Myocyte (in vitro differentiated cells): ENCODE measurements around the gene FGFBP1. TPM values are rescaled to one million over a fixed set of nuclear protein-coding genes. Genes with fewer than 3 reads are reported as not detected.
"Not testable (repeated sequence)": the region's sequence is repeated elsewhere in the genome, so short reads cannot be mapped to it uniquely, and the experiment has no call there.

ENCODE experiments used
- DNase-seq: peaks from one replicate; pipeline ENCODE4 v3.0.0-alpha.2; 2012; ENCODE audit warnings: low read depth
- total RNA-seq: library from RNA; depleted of rRNA; stranded (reverse); fragments of >200 nt; gene quantifications from 2 replicates; pipeline ENCODE4 v1.2.3, GENCODE V29; 2014

Gene FGFBP1
- total RNA-seq, 1 donor from 2014 or later = not detected

DNA sequence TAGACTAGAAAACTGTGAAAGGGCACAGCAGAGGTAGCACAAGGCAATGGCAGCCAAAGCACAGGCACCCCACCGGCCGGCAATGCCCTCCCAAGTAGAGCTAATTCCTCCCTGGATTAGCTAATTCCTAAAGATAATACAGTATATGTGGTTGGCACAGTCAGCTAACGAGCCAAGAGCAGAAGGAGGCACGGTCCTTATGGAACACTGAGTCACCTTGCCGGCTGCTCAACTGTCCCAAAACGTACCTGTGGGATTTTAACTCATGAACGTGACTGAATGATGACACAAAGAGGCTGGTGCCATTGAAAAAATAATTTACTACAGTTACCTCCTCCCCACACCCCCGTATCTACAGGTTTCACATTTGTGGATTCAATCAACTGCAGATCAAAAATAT is 9.1 kb upstream of the FGFBP1 start:
- no peak for DNase-seq

DNA sequence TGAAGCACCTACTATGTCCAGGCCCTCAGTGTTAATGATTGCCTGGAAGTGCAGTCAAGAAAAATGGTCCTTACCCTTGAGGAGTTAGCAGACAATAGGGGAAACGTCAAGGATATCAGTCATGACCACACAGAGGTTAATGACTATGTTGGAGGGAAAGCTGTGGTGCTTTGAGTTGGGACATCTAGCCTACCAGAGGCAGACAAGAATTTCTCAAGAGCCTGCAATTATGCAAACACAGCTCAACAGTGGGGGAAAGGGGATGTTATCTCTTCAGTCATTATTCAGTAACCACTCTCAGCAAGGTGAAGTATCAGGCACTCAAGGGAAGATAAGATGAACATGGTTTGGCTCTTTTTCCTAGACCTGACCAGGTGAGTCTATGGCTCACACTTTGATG is 7.0 kb upstream of the FGFBP1 start:
- no peak for DNase-seq

- DNase-seq = no peak
Observed at GRCh38 chr4:15944895-15945294, 6.4 kb upstream of the FGFBP1 start.

- DNase-seq = no peak
Observed at GRCh38 chr4:15942283-15942682, 3.7 kb upstream of the FGFBP1 start.

DNA sequence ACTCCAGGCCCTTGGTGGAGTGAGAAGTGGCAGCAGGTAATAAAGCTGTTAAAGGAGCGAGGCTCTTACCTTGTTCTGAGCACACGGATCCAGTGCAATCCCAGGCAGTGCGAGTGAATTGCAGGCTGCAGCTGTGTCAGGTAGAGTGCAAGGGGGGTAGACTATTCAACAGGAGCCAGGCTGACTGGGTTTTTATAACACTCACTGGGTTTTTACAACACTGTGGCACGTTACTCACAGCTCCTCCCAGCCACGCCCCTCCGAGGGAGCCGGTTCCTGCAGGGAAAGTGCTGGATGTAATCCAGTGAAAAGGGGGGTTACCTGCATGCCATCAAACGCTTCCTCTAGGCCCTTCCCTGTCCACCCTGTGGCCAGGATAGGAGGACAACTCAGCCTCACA is 358 bp downstream of the FGFBP1 start:
- DNase-seq = no peak

GRCh38 chr4:15936495-15936894 is 2.0 kb downstream of the FGFBP1 start:
- peak; percentile 49 for DNase-seq

- peak; percentile 24 for DNase-seq
Observed at GRCh38 chr4:15935504-15936402, 2.8 kb downstream of the FGFBP1 start.

DNA sequence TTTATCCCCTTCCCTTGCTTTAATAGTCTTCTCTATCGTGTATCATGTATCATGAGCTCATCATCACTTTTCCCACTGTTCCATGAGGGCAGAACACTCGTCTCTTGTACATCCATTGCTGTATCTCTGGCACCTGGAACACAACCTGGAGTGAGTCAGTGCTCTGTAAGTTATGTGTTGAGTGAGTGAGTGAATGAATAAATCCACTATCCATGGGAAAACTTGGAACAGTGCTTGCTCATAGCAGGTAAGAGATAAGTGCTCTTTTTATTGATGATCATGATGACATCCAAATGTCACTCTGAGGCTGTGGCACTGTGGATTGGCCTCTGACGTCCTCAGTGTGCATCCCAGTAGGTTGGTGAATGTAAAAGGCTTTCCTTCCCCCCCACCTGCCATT is 4.3 kb downstream of the FGFBP1 start:
- DNase-seq = no peak

- no peak for DNase-seq
Observed at GRCh38 chr4:15931451-15932210, 6.9 kb downstream of the FGFBP1 start.

DNA sequence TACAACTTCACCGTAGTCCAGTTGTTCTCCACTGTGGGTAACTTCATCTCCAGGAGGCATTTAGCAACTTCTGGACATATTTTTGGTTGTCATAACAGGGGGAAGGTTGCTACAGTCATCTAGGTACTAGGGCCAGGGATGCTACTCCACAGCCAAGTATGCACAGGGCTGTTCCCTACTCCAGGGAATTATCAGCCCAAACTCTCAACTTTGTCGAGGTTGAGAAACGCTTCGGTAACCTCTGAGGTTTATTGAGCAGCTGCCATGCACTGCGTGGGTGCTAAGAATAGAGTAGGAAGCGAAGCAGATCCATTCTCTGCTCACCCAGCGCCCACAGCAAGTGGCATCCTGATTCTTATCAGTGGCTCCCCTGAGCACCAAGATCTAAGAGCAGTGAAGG is 8.2 kb downstream of the FGFBP1 start:
- peak; percentile 60 for DNase-seq

DNA sequence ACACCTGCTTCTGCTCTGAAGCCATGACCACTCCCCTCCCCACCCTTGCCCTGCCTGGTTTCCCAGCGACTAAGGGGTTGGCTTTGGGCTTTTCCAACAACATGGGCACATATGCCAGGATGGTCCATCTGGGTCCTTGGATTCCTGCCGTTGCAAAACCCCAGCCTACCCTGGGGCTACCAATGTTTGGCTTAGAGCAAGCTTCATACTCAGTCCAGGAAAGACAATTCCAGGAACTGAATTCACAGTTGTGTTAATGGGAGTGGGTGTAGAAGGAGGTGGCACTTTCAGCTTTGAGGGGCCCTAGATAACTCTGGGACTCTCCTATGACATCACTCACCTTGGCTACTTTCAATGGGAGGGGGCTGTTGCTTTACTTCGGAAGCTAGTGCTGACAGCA is 9.0 kb downstream of the FGFBP1 start:
- DNase-seq = no peak

- no peak for DNase-seq
Observed at GRCh38 chr4:15928883-15929282, 9.7 kb downstream of the FGFBP1 start.

GRCh38 chr4:15926486-15926885 is 12.1 kb downstream of the FGFBP1 start:
- no peak for DNase-seq

- DNase-seq = no peak
Observed at GRCh38 chr4:15925830-15926229, 12.7 kb downstream of the FGFBP1 start.

DNA sequence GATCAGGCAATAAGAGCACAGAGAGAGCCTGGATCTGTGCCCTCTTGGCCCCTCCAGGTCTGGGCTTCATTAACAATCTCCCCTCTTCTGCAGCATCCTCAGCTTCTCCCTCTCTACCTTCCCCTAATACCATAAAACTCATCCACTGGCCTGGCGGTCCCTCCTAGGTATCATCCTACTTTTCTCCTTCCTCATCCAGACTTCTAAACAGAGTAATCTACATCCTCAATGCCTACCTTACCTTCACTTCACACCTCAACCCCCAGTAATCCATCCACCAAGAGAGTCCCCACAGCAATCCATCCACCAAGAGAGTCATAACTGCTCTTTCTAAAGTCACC is 17.0 kb downstream of the FGFBP1 start:
- no peak for DNase-seq

- DNase-seq = peak; percentile 83
Observed at GRCh38 chr4:15920723-15921591, 17.6 kb downstream of the FGFBP1 start.

- DNase-seq = no peak
Observed at GRCh38 chr4:15918484-15919129, 19.9 kb downstream of the FGFBP1 start.

DNA sequence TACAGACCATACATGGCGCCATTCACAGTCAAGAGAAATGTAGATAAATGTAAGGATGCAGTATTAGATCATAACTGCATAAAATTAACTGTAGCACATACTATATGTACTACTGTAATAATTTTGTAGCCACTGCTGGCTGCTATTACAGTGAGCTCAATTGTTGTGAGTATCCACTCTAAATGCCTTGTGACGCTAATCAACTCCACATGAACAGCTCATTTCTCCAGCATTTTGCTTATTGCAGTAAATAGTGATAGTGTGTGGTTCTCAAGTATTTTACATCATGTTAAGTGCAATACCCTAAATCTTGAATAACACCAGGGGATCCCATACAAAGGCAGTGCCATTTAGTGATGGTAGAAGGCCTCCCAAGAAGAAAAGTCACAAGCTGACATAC is 21.2 kb downstream of the FGFBP1 start:
- DNase-seq = no peak

DNA sequence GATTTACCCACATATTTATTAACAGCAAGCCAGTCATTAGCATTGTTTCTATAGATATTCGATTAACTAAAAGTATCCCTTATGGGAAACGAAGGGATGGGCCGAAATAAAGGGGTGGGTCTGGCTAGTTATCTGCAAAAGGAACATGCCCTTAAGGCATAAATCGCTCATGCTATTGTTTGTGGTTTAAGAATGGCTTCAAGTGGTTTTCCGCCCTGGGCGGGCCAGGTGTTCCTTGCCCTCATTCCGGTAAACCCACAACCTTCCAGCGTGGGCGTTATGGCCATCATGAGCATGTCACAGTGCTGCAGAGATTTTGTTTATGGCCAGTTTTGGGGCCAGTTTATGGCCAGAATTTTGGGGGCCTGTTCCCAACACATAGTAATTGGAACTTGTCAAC is 22.2 kb downstream of the FGFBP1 start:
- not testable (repeated sequence) for DNase-seq

DNA sequence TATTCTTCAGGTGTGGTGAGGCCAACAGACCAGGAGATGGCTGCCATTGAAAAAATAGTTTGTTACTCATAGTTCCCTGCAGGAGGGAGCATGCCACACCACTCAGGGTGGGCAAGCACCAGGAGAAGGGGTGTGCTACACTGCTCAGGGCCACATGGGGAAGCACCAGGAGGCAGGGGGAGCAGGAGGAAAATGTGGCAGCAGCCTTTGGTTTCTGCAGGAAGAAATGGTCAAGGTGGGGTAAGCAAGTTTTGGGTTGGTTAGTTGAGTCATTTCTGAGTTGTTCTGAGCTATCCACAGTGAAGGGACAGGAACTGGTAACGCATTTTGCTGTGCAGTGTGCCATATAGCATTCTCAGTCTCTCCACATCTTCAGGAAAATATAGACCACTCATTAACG is 23.8 kb downstream of the FGFBP1 start:
- no peak for DNase-seq

DNA sequence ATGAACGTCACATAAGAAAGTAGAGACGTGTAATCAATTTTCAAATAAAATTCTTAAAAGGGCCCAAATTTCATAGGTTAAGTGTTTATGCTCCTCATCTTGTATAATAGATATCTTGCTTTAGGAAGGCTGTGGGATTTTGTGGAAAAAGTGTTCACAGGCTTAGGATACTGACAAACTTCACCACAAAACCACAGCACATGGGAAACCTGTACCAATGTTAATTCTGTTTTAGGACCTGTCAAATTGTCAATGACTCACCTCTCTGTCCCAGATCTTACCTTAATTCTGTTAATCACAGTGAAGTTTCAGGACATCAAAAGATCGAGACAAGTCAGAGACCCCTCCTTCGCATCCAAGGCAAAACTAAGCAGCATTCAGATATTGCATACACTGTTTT is 24.2 kb downstream of the FGFBP1 start:
- no peak for DNase-seq
